Measurements from ENCODE around the gene CD2AP.

Gene CD2AP

DNA sequence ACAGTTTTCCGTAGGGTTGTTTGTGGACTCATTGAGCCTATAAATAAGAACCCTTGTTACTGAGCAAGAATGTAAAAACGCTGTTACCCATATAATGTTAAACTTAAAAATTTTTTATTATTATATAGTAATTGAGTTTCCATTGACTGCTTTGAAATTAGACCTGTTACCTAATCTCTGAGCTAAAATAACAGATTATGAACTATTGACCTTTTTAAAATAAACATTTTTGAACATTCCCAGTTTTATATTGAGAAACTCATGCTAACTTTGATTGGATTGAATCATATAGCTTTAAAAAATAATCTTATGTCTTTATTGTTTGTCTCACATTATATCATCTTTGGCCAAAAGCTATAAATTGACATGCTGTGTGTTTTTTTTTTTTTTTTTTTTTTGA is 95.5 kb downstream of the CD2AP start:
- DNase-seq = no peak

- no peak for DNase-seq
These were observed 97.2 kb downstream of the CD2AP start for GRCh38 chr6:47574789-47575188.

- DNase-seq = no peak
These were observed 101.5 kb downstream of the CD2AP start for GRCh38 chr6:47579040-47579439.

- DNase-seq = no peak
These were observed 104.0 kb downstream of the CD2AP start for GRCh38 chr6:47581591-47581990.

DNA sequence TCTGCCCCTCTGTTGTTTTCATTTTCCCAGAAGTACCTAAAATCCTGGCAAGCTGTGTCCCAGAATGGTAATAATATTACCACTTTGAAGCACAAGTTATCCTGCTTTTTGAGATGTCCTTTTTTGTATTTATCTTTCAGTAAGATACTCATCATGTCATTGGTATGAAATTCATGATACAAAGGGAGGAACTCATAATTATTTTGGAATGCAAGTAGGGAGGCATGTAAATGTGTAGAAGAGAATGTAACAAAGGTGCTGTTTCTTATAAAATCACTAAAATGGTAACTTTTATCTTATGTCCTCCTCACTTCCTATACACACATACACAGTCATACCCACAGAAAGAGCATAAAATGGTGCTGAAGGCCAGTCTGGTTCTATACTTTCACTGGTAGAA is 109.9 kb downstream of the CD2AP start:
- no peak for DNase-seq

DNA sequence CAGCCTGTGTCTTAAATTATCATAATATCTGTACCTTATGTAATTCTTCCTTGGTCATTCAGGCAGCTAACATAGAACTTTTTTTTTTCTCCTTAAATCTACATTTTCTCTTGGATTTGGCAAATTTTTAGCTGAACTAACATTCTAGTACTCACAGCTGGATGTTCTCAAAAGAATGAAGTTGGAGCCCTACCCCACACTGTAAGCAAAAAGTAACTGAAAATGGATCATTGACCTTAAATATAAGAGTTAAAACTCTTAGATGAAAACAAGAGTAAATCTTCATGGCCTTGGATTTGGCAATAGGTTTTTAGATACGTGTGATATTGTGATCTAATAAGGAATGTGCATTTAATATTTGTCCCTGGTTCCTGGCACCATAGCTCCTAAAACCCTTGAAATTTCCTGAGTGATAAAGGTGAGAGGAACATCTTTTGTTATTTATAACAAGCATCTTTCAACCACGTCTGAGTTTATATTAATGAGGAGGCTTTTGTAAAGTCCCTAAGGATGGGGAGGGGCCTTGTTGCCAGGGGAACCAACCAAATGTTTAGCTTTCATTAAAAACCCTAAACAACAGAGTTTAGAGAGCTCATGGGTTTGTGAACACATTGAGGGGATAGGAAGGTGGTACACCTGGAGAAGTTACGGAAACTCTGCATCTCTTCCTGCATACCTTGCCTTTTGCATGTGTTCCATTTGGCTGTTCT is 114.7 kb downstream of the CD2AP start:
- peak; percentile 7 for DNase-seq

GRCh38 chr6:47593979-47594378 is 116.4 kb downstream of the CD2AP start:
- DNase-seq = no peak

DNA sequence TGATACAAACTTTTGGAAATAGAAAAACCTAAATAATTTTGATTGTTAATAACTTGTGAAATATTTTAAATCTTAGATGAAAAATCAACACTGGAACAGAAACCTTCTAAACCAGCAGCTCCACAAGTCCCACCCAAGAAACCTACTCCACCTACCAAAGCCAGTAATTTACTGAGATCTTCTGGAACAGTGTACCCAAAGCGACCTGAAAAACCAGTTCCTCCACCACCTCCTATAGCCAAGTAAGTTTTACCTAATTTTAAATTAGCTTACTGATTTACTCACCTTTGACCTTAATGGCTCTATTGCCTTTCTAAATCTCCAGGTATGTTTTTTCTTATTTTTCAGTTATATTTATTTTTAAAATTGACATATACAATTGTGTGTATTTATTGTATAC is 118.2 kb downstream of the CD2AP start:
- no peak for DNase-seq

GRCh38 chr6:47598367-47598766 is 120.8 kb downstream of the CD2AP start:
- DNase-seq = no peak

DNA sequence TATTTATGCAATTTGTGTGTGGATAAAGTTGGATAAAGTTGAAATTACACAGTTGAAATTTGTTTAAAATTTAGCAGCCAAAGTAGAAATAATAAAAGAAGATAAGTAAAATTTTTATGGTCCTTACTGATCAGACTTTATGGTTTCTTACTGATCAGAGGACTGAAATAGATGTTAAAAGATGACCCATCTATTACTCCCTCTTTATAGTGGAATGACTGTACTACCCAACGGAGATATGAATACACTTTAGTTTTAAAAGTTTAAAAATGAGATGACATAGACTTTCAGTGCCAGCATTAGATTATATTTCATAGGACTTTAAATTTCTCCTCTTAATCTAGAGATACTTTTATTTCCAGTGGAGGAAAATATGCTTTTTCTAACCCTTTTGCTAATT is 121.9 kb downstream of the CD2AP start:
- no peak for DNase-seq

- DNase-seq = no peak
These were observed 125.6 kb downstream of the CD2AP start for GRCh38 chr6:47603227-47603626.

DNA sequence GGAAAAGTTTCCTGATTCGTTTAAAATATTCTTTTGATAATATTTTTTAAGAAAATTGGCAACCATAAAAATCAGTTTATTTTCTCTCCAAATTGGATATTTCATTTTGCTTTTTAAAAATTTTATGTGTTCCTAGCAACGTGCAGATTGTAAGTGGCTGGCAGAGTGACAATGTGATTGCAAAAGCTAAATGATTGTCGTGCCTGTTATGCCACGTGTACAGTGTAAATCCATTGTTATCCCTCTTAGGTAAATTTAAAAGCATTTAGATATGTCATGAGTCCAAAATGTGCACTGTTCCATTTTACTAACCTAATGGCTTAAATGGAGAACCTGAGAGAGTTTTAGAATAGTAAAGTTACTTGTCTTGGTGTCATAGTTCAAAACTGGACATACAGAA is 126.4 kb downstream of the CD2AP start:
- no peak for DNase-seq

- no peak for DNase-seq
These were observed 144.4 kb downstream of the CD2AP start for GRCh38 chr6:47621838-47622449.

DNA sequence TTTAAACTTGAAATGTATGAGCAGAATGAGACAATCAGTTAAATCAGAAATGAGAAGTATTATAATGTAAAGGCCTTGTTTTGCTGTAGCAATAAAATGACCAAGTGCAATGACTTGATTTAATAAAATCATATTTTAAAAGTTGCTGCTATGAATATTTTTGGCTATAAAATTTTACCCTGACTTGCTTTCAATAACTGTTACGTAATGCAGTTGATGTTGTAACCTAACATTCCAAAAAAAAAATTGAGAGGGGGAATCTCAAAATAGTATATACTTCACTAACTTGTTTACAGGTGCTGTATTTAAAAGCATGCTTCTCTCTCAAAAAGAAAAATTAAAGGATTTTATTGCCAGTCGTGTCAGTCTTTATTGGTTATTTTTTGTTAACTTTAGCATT is 149.2 kb downstream of the CD2AP start:
- DNase-seq = no peak

DNA sequence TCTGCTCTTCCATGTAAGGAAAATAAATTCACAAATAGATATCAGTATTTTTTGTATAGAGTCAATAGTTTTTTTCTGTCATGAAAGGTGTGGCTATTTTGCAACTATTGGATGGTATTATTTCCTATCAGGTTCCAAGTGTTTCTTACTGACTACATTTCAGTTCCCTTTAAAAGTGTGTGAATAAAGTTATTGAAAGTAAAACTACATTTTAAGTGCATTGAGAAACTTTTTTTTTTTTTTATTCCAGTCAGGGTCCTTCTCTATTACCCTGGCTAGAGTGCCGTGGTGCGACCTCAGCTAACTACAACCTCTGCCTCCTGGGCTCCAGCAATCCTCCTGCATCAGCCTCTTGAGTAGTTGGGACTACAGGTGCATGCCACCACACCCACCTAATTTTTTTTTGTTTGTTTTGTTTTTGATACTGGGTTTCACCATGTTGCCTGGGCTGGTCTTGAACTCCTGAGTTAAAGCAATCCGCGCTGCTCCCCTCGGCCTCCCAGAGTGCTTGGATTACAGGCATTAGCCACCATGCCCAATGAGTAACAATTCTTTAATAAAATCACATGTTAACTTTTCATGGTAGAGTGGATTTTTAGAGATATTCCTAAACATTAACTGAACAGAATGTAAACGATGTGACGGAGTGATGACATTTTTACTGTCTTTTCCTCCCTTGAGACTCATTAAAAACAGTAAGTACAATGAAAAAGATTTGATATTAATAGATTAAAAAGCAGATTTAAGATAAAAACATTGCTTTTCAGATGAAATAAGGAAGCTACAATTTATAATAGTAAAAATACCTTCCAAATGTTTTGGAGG is 151.1 kb downstream of the CD2AP start:
- no peak for DNase-seq

GRCh38 chr6:47629954-47630353 is 152.4 kb downstream of the CD2AP start:
- DNase-seq = no peak

- no peak for DNase-seq
These were observed 153.0 kb downstream of the CD2AP start for GRCh38 chr6:47630587-47630986.

GRCh38 chr6:47631269-47631772 is 153.7 kb downstream of the CD2AP start:
- DNase-seq = peak; percentile 19

GRCh38 chr6:47631797-47632196 is 154.2 kb downstream of the CD2AP start:
- DNase-seq = no peak

- DNase-seq = no peak
These were observed 155.6 kb downstream of the CD2AP start for GRCh38 chr6:47633141-47633540.

GRCh38 chr6:47634210-47635047 is 156.8 kb downstream of the CD2AP start:
- no peak for DNase-seq

DNA sequence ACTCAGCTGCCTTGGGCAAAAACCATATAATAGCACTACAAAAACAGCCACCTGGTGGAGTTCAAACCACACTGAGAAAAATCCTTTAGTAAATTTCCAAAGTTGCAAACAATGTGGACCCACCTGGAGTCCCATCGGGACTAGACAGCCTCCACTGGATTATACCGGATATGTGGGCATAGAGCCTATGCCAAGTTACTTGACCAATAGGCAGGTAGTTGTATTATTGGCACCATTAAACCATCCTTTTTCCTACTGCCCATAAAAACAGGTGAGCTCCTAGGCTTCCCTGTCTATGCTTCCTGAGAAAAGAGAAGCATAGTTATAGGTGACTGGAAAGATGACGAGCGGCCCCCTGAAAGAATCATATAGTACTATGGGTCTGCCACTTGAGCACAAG is 169.1 kb downstream of the CD2AP start:
- no peak for DNase-seq

DNA sequence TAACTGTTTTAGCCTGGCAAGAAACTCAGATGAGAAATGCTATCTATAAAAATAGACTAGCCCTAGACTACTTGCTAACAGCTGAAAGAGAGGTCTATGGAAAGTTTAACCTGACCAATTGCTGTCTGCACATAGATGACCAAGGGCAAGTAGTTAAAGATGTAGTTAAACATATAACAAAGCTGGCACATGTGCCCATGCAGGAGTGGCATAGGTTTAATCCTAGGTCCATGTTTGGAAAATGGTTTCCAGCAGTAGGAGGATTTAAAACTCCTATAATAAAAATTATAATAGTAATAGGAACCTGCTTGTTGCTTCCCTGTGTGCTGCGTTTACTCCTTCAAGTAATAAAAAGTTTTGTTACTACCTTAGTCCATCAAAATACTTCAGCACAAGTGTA is 169.6 kb downstream of the CD2AP start:
- DNase-seq = no peak
